Measurements from ENCODE around the gene NDUFAF4.

Gene NDUFAF4

GRCh38 chr6:96897396-96898240, at the start of gene NDUFAF4:
NDUFAF4 (minus strand) TSS chr6:96897891; CDS start chr6:96897801, 90 bp downstream.
- peak; percentile 84 for DNase-seq (ENCODE audit: low read depth)

GRCh38 chr6:96947055-96947454, 49.4 kb upstream of the NDUFAF4 start:
- no peak for DNase-seq (ENCODE audit: low read depth)

- no peak for DNase-seq (ENCODE audit: low read depth)
Observed at GRCh38 chr6:96943555-96944215, 46.0 kb upstream of the NDUFAF4 start.

GRCh38 chr6:96942676-96943075, 45.0 kb upstream of the NDUFAF4 start:
- DNase-seq (ENCODE audit: low read depth) = no peak

- DNase-seq (ENCODE audit: low read depth) = no peak
Observed at GRCh38 chr6:96940322-96940721, 42.6 kb upstream of the NDUFAF4 start.

GRCh38 chr6:96939007-96939805, 41.5 kb upstream of the NDUFAF4 start:
- DNase-seq (ENCODE audit: low read depth) = peak; percentile 44

GRCh38 chr6:96934087-96934486, 36.4 kb upstream of the NDUFAF4 start:
- no peak for DNase-seq (ENCODE audit: low read depth)

- no peak for DNase-seq (ENCODE audit: low read depth)
Observed at GRCh38 chr6:96931198-96931597, 33.5 kb upstream of the NDUFAF4 start.

- DNase-seq (ENCODE audit: low read depth) = no peak
Observed at GRCh38 chr6:96929741-96930140, 32.0 kb upstream of the NDUFAF4 start.

- DNase-seq (ENCODE audit: low read depth) = no peak
Observed at GRCh38 chr6:96927660-96928059, 30.0 kb upstream of the NDUFAF4 start.

- no peak for DNase-seq (ENCODE audit: low read depth)
Observed at GRCh38 chr6:96926425-96926824, 28.7 kb upstream of the NDUFAF4 start.

GRCh38 chr6:96925290-96925687, 27.6 kb upstream of the NDUFAF4 start:
- DNase-seq (ENCODE audit: low read depth) = no peak

GRCh38 chr6:96923871-96924493, 26.3 kb upstream of the NDUFAF4 start:
- DNase-seq (ENCODE audit: low read depth) = no peak

- no peak for DNase-seq (ENCODE audit: low read depth)
Observed at GRCh38 chr6:96923400-96923799, 25.7 kb upstream of the NDUFAF4 start.

- DNase-seq (ENCODE audit: low read depth) = no peak
Observed at GRCh38 chr6:96917098-96917497, 19.4 kb upstream of the NDUFAF4 start.

- DNase-seq (ENCODE audit: low read depth) = no peak
Observed at GRCh38 chr6:96913621-96914020, 15.9 kb upstream of the NDUFAF4 start.

- DNase-seq (ENCODE audit: low read depth) = no peak
Observed at GRCh38 chr6:96911751-96912150, 14.1 kb upstream of the NDUFAF4 start.

- DNase-seq (ENCODE audit: low read depth) = no peak
Observed at GRCh38 chr6:96911171-96911570, 13.5 kb upstream of the NDUFAF4 start.

- DNase-seq (ENCODE audit: low read depth) = no peak
Observed at GRCh38 chr6:96909811-96910210, 12.1 kb upstream of the NDUFAF4 start.

GRCh38 chr6:96907498-96907897, 9.8 kb upstream of the NDUFAF4 start:
- DNase-seq (ENCODE audit: low read depth) = no peak

GRCh38 chr6:96900873-96901272, 3.2 kb upstream of the NDUFAF4 start:
- no peak for DNase-seq (ENCODE audit: low read depth)

- DNase-seq (ENCODE audit: low read depth) = no peak
Observed at GRCh38 chr6:96899451-96899998, 1.8 kb upstream of the NDUFAF4 start.
